K562 (cell line): ENCODE measurements around the gene SPDL1. TPM values are rescaled to one million over a fixed set of nuclear protein-coding genes. Genes with fewer than 3 reads are reported as not detected.

Experiments used
- ATAC-seq: fragments of 200-7000 bp; cut with Tn5 transposase; 3 replicates; pipeline ENCODE4 v1.9.1; 2020; ENCODE audit warnings: moderate library complexity
- BruUV-seq: library from RNA; stranded (reverse); fragments of 400-500 nt; replicated peaks from 2 replicates; lab custom pipeline; 2021; lab: Mats Ljungman, UMichigan
- CTCF ChIA-PET: fragments of 300-600 bp; formaldehyde crosslinking; extraction: SDS; loops from one replicate; lab custom pipeline; 2021; ENCODE audit warnings: low intra/inter-chr PET ratio; lab: Yijun Ruan, JAX
- POLR2A ChIA-PET: fragments of 300-600, 350-650 bp; sonication (Branson Sonifier 250); formaldehyde crosslinking; extraction: SDS; loops from one replicate; lab custom pipeline; 2021; ENCODE audit warnings: antibody characterized with exemption, inconsistent platforms; lab: Yijun Ruan, JAX
- DNase-seq, 4 experiments: peaks; one replicate each; pipeline versions ENCODE4 v3.0.0 to v3.0.0-alpha.2; 2011 to 2018; ENCODE audit warnings: low spot score in 3 of 4, mixed read lengths in 3 of 4; ENCODE audit errors: extremely low read depth in 1 of 4
- FAIRE-seq: peaks from 2 replicates; lab custom pipeline; 2011; peaks lifted over from hg19 to GRCh38; lab: Jason Lieb, UNC
- H2AFZ ChIP-seq: 2 replicates; pipeline ENCODE4 v1.6.0; 2011; ENCODE audit warnings: low read depth, low read length, control low read depth, inconsistent platforms
- H3K27ac ChIP-seq: fragments of 200-600 bp; 3 replicates; pipeline ENCODE4 v1.8.0; 2011; ENCODE audit warnings: low read depth, mild to moderate bottlenecking, control low read depth, inconsistent platforms, low read length, moderate library complexity, mixed read lengths; ENCODE audit errors: extremely low read depth
- H3K27me3 ChIP-seq, 2 experiments: fragments of 300-600 bp in 1 of 2; 2 replicates in 1 of 2; 3 replicates in 1 of 2; pipeline versions ENCODE4 v1.6.0 to v1.8.0; 2011; ENCODE audit warnings: inconsistent platforms in 2 of 2, low read length in 2 of 2, mild to moderate bottlenecking in 1 of 2, mixed read lengths in 1 of 2, moderate library complexity in 1 of 2; ENCODE audit not compliant: control insufficient read depth in 2 of 2, insufficient read depth in 2 of 2
- H3K36me3 ChIP-seq: fragments of 300-600 bp; 3 replicates; pipeline ENCODE4 v1.8.0; 2011; ENCODE audit warnings: mild to moderate bottlenecking, low read length, inconsistent platforms; ENCODE audit not compliant: control insufficient read depth, insufficient read depth
- H3K4me1 ChIP-seq, 2 experiments: fragments of 200-600 bp in 1 of 2; replicated peaks in 1 of 2; 2 replicates in 1 of 2; 3 replicates in 1 of 2; pipeline versions ENCODE4 v1.5.1 to v1.8.0; 2011; ENCODE audit warnings: inconsistent platforms in 2 of 2, low read length in 2 of 2, mild to moderate bottlenecking in 1 of 2, mixed read lengths in 1 of 2, moderate library complexity in 1 of 2; ENCODE audit not compliant: control insufficient read depth in 2 of 2, insufficient read depth in 2 of 2
- H3K4me2 ChIP-seq: 2 replicates; pipeline ENCODE4 v1.6.1; 2011; ENCODE audit warnings: low read length, control low read depth, inconsistent platforms, mixed read lengths; ENCODE audit not compliant: insufficient read depth
- H3K4me3 ChIP-seq: fragments of 200-600 bp; sonication (generic), shearing (Covaris generic); 2 replicates; pipeline ENCODE4 v1.5.1; 2016; ENCODE audit warnings: control low read depth, inconsistent platforms
- H3K79me2 ChIP-seq: fragments of 200-600 bp; 3 replicates; pipeline ENCODE4 v1.8.0; 2011; ENCODE audit warnings: low read length, inconsistent platforms; ENCODE audit not compliant: control insufficient read depth, insufficient read depth
- H3K9ac ChIP-seq, 2 experiments: 2 replicates each; pipeline versions ENCODE4 v1.6.0 to v1.6.1; 2011; ENCODE audit warnings: low read depth in 2 of 2, low read length in 2 of 2, control low read depth in 1 of 2, inconsistent platforms in 1 of 2, mild to moderate bottlenecking in 1 of 2, mixed read lengths in 1 of 2; ENCODE audit not compliant: insufficient read depth in 1 of 2
- H3K9me1 ChIP-seq: one replicate; pipeline ENCODE4 v1.6.0; 2011; ENCODE audit warnings: inconsistent platforms, mild to moderate bottlenecking, low read length, moderate library complexity; ENCODE audit not compliant: control insufficient read depth, insufficient read depth
- H3K9me3 ChIP-seq: replicated peaks from 2 replicates; pipeline ENCODE4 v1.5.1; 2011; ENCODE audit warnings: low read depth, low read length, inconsistent platforms; ENCODE audit not compliant: control insufficient read depth, insufficient read depth
- H4K20me1 ChIP-seq: replicated peaks from 2 replicates; pipeline ENCODE4 v1.6.1; 2011; ENCODE audit warnings: low read length, inconsistent platforms, mixed read lengths; ENCODE audit not compliant: control insufficient read depth, insufficient read depth
- ATF4 ChIP-seq: fragments of 450-650 bp; formaldehyde crosslinking; IDR thresholded peaks from 2 replicates; pipeline ENCODE4 v1.4.0; 2022; ENCODE audit warnings: mild to moderate bottlenecking, moderate library complexity
- BCOR ChIP-seq: fragments of 450-650 bp; IDR thresholded peaks from 2 replicates; pipeline ENCODE4 v1.6.1; 2016
- CBX8 ChIP-seq: fragments of 200-600 bp; sonication (generic); IDR thresholded peaks from 2 replicates; pipeline ENCODE4 v1.6.1; 2012; ENCODE audit warnings: borderline replicate concordance, mixed run types, low read depth, mild to moderate bottlenecking, moderate library complexity, mixed read lengths, low read length, control low read depth, inconsistent platforms; ENCODE audit not compliant: poor library complexity, severe bottlenecking; ENCODE audit errors: extremely low read depth
- ELF2 ChIP-seq: fragments of 250-450 bp; sonication (Bioruptor Pico); IDR thresholded peaks from 2 replicates; pipeline ENCODE4 v1.5.0; 2021; ENCODE audit warnings: mild to moderate bottlenecking
- GTF2E2 ChIP-seq: fragments of 200-800 bp; sonication (Bioruptor generic); IDR thresholded peaks from 2 replicates; pipeline ENCODE4 v1.6.1; 2016; ENCODE audit warnings: missing genetic modification characterization, missing compliant biosample characterization
- HDAC6 ChIP-seq: IDR thresholded peaks from 2 replicates; pipeline ENCODE4 v1.6.1; 2012; ENCODE audit warnings: low read depth, mild to moderate bottlenecking, control low read depth, inconsistent platforms, low read length, moderate library complexity
- HINFP ChIP-seq: fragments of 450-650 bp; conservative IDR thresholded peaks from 2 replicates; pipeline ENCODE4 v1.6.1; 2016; ENCODE audit warnings: missing genetic modification characterization, low read depth, mild to moderate bottlenecking, control low read depth, missing compliant biosample characterization
- L3MBTL2 ChIP-seq: fragments of 450-650 bp; IDR thresholded peaks from 2 replicates; pipeline ENCODE4 v1.6.1; 2016; ENCODE audit warnings: mild to moderate bottlenecking, moderate library complexity
- PATZ1 ChIP-seq: fragments of 250-450 bp; sonication (Bioruptor Pico); IDR thresholded peaks from 2 replicates; pipeline ENCODE4 v1.5.0; 2020; ENCODE audit warnings: mild to moderate bottlenecking, borderline replicate concordance
- RAD21 ChIP-seq, 2 experiments: fragments of 250-450 bp in 1 of 2; fragments of 450-650 bp in 1 of 2; sonication (Bioruptor Pico) in 1 of 2; formaldehyde crosslinking in 1 of 2; IDR thresholded peaks in 1 of 2; conservative IDR thresholded peaks in 1 of 2; 2 replicates each; pipeline versions ENCODE4 v1.4.0 to v1.8.0; 2020 to 2022; ENCODE audit warnings: mild to moderate bottlenecking in 2 of 2, moderate library complexity in 1 of 2
- SNIP1 ChIP-seq: fragments of 450-650 bp; IDR thresholded peaks from 2 replicates; pipeline ENCODE4 v1.7.1; 2017; ENCODE audit warnings: low read depth, mild to moderate bottlenecking
- ZBTB11 ChIP-seq, 3 experiments: fragments of 200-800 bp in 1 of 3; fragments of 250-450 bp in 1 of 3; fragments of 450-650 bp in 1 of 3; sonication (Bioruptor Pico) in 1 of 3; sonication (Bioruptor generic) in 1 of 3; formaldehyde crosslinking in 1 of 3; IDR thresholded peaks; 2 replicates each; pipeline versions ENCODE4 v1.6.1 to v1.8.0; 2016 to 2022; ENCODE audit warnings: mild to moderate bottlenecking in 2 of 3, missing genetic modification characterization in 2 of 3, missing compliant biosample characterization in 1 of 3, moderate library complexity in 1 of 3
- ZNF133 ChIP-seq: fragments of 250-450 bp; sonication (Bioruptor Pico); IDR thresholded peaks from 2 replicates; pipeline ENCODE4 v1.4.0; 2020; ENCODE audit warnings: mild to moderate bottlenecking
- ZNF644 ChIP-seq: fragments of 200-800 bp; sonication (Bioruptor generic); IDR thresholded peaks from 2 replicates; pipeline ENCODE4 v1.6.1; 2016; ENCODE audit warnings: low read depth, missing genetic modification characterization, missing compliant biosample characterization
- WGBS: fragments of 100-300 bp; shearing (Covaris generic); methylation state at CpG from one replicate; pipeline ENCODE4 v1.1.6; 2016; ENCODE audit warnings: low coverage, mixed read lengths; ENCODE audit not compliant: insufficient coverage; ENCODE audit errors: missing lambda C conversion rate; 5-methylcytosine and 5-hydroxymethylcytosine counted together
- in situ Hi-C: fragments of 300-500 bp; cut with MboI; formaldehyde crosslinking; loops from 4 replicates; pipeline ENCODE4 v1.15.0; 2018; ENCODE audit warnings: inconsistent platforms, mixed read lengths
- intact Hi-C: fragments of 100-400 bp; cut with micrococcal nuclease; formaldehyde crosslinking; loops from 2 replicates; pipeline ENCODE4 v1.14.2; 2022
- polyA plus RNA-seq, 8 experiments: library from polyadenylated mRNA; depleted of rRNA in 4 of 8; stranded (reverse) in 5 of 8; unstranded in 3 of 8; fragments of >200 nt; fragmentation: Nextera tagmentation in 2 of 8; fragmentation: Illumina TruSeq in 1 of 8; extraction: Ambion mirVana in 2 of 8; extraction: Trizol in 1 of 8; gene quantifications; 2 replicates each; pipeline versions ENCODE4 v1.2.1 to v1.2.3, GENCODE V29; 2011 to 2014; ENCODE audit warnings: inconsistent platforms in 1 of 8, missing spikeins in 1 of 8
- total RNA-seq, 7 experiments: library from RNA; depleted of rRNA in 6 of 7; stranded (reverse); fragments of >200 nt in 6 of 7; fragmentation: Illumina TruSeq in 2 of 7; extraction: Trizol in 2 of 7; gene quantifications; 2 replicates each; pipeline versions ENCODE4 v1.2.1 to v1.2.3, GENCODE V29; 2011 to 2021; ENCODE audit warnings: low replicate concordance in 1 of 7

SPDL1 gene
- total and polyA plus RNA-seq, 9 of the 15 experiments (the other 6 are each of a cell fraction or from before 2014, with no cell fraction given), result 32.4 to 59.6 (median 49.0) TPM

- H3K27ac ChIP-seq, result no peak overlapping the region
- ChIA-PET CTCF (interaction anchor here (0.6 kb wide), 1 partner anchor 53 kb away, joined by 3 read pairs; no protein-coding TSS in a partner anchor), POLR2A (no interaction called here)
- H3K9me1 ChIP-seq, result no peaks in the 10 kb centered on the region
- H3K4me3 ChIP-seq, result no peak overlapping the region
- no peak overlapping the region for H2AFZ ChIP-seq
- in situ Hi-C loops (no loop called here), intact Hi-C loops (no loop called here)
- no peak overlapping the region for H3K9ac ChIP-seq
- ATAC-seq (no peak), DNase-seq (no peak), FAIRE-seq (no peak)
- H3K27me3 ChIP-seq, result no peaks in the 10 kb centered on the region
- no peaks in the 10 kb centered on the region for H4K20me1 ChIP-seq
- no peaks in the 10 kb centered on the region for H3K79me2 ChIP-seq
- H3K4me2 ChIP-seq, result no peak overlapping the region
- H3K4me1 ChIP-seq, result no peaks in the 10 kb centered on the region
- no peaks in the 10 kb centered on the region for H3K36me3 ChIP-seq
- 12% methylated on average over 4 of the region's 4 CpGs for WGBS
- no TSS peak for BruUV-seq
- H3K9me3 ChIP-seq, result no peaks in the 10 kb centered on the region
- TF ChIP-seq HDAC6 (no peak), HINFP (tag) (no peak), ZNF133 (CRISPR knock-in tag) (no peak), GTF2E2 (tag) (no peak), CBX8 (no peak), SNIP1 (no peak), RAD21 (CRISPR knock-in tag; conservative IDR thresholded peaks at IDR 0.05 in 1 of 2, IDR thresholded peaks at IDR 0.05 in 1 of 2) (no peak), ZNF644 (no peak), ELF2 (CRISPR knock-in tag) (no peak), ZBTB11 (CRISPR knock-in tag; IDR thresholded peaks at IDR 0.05) (no peak), PATZ1 (CRISPR knock-in tag) (no peak), L3MBTL2 (no peak), BCOR (no peak), ATF4 (CRISPR knock-in tag) (no peak)
Measured at GRCh38 chr5:169610606-169611005, 27.0 kb downstream of the SPDL1 start.
